T-helper 2 cell treated with Interferon-gamma antibody and Interleukin-4, amounts not matched to agents 100 ng/mL and 5 ng/mL, for 36 hours (primary cell): Measurements from ENCODE around the gene IL6. TPM values are rescaled to one million over a fixed set of nuclear protein-coding genes. Genes with fewer than 3 reads are reported as not detected.
"Not testable (repeated sequence)": the region's sequence is repeated elsewhere in the genome, so short reads cannot be mapped to it uniquely, and the experiment has no call there.

Experiments used
- intact Hi-C: fragments of 100-400 bp; cut with micrococcal nuclease; formaldehyde crosslinking; loops from one replicate; pipeline ENCODE4 v1.15.1; 2023
- total RNA-seq: library from RNA; stranded (reverse); gene quantifications from 2 replicates; pipeline ENCODE4 v1.2.3, GENCODE V29; 2022

The IL6 gene
- total RNA-seq, result 0.66 TPM in 1 of 2 replicates, not detected in the other

GRCh38 chr7:22726907-22727713, at the start of gene IL6:
Gene IL6, plus strand, starts transcription at chr7:22727200. Its CDS starts 63 bp downstream, at chr7:22727263.
- intact Hi-C loops, result loop anchor here (1.0 to 5.0 kb wide), 4 partner anchors 50 to 328 kb away; no protein-coding TSS in a partner anchor

- intact Hi-C loops, result loop anchor here (1.0 to 5.0 kb wide), 3 partner anchors 19 to 50 kb away; partner anchors contain the start of gene IL6
Observed at GRCh38 chr7:22677263-22677662, 49.7 kb upstream of the IL6 start.

GRCh38 chr7:22677680-22678079, 49.3 kb upstream of the IL6 start:
- intact Hi-C loops, result loop anchor here (1.0 to 5.0 kb wide), 3 partner anchors 19 to 50 kb away; partner anchors contain the start of gene IL6

GRCh38 chr7:22680482-22680911, 46.5 kb upstream of the IL6 start:
- intact Hi-C loops, result no loop called here

GRCh38 chr7:22681312-22681711, 45.7 kb upstream of the IL6 start:
- intact Hi-C loops, result no loop called here

GRCh38 chr7:22681852-22682657, 44.9 kb upstream of the IL6 start:
- intact Hi-C loops, result no loop called here

- intact Hi-C loops, result no loop called here
Observed at GRCh38 chr7:22683379-22683778, 43.6 kb upstream of the IL6 start.

- intact Hi-C loops, result no loop called here
Observed at GRCh38 chr7:22686620-22687019, 40.4 kb upstream of the IL6 start.

GRCh38 chr7:22688084-22688483, 38.9 kb upstream of the IL6 start:
- intact Hi-C loops, result no loop called here

- intact Hi-C loops, result not testable (repeated sequence)
Observed at GRCh38 chr7:22688934-22689333, 38.1 kb upstream of the IL6 start.

- intact Hi-C loops, result loop anchor here (5.0 to 10.0 kb wide), 4 partner anchors 32 to 780 kb away; partner anchors contain the start of genes HYCC1 and IGF2BP3
Observed at GRCh38 chr7:22694597-22695207, 32.3 kb upstream of the IL6 start.

GRCh38 chr7:22695476-22696132, 31.4 kb upstream of the IL6 start:
- intact Hi-C loops, result loop anchor here (1.0 to 10.0 kb wide), 5 partner anchors 18 to 779 kb away; partner anchors contain the start of genes HYCC1 and IGF2BP3

GRCh38 chr7:22696541-22697228, 30.3 kb upstream of the IL6 start:
- intact Hi-C loops, result loop anchor here (1.0 to 10.0 kb wide), 5 partner anchors 19 to 778 kb away; partner anchors contain the start of genes HYCC1 and IGF2BP3

- intact Hi-C loops, result loop anchor here (5.0 to 10.0 kb wide), 4 partner anchors 35 to 777 kb away; partner anchors contain the start of genes HYCC1 and IGF2BP3
Observed at GRCh38 chr7:22697322-22697859, 29.6 kb upstream of the IL6 start.

GRCh38 chr7:22697876-22698606, 29.0 kb upstream of the IL6 start:
- intact Hi-C loops, result loop anchor here (1.0 to 10.0 kb wide), 5 partner anchors 36 to 777 kb away; partner anchors contain the start of genes HYCC1 and IGF2BP3

GRCh38 chr7:22698767-22699166, 28.2 kb upstream of the IL6 start:
- intact Hi-C loops, result loop anchor here (1.0 to 10.0 kb wide), 5 partner anchors 36 to 776 kb away; partner anchors contain the start of genes HYCC1 and IGF2BP3

- intact Hi-C loops, result no loop called here
Observed at GRCh38 chr7:22700559-22701002, 26.4 kb upstream of the IL6 start.

GRCh38 chr7:22702516-22702915, 24.5 kb upstream of the IL6 start:
- intact Hi-C loops, result no loop called here
